GM13976 (cell line): ENCODE results near the gene DLGAP4.

ENCODE experiments used
- DNase-seq: peaks from one replicate; pipeline ENCODE4 v3.0.0; 2012; ENCODE audit warnings: low spot score
- CTCF ChIP-seq: IDR thresholded peaks from 2 replicates; pipeline ENCODE4 v1.5.1; 2012; ENCODE audit warnings: borderline replicate concordance, mild to moderate bottlenecking; ENCODE audit not compliant: insufficient read depth; ENCODE audit errors: extremely low read depth, missing control alignments, control extremely low read depth
- in situ Hi-C: fragments of 300-500 bp; cut with MboI; formaldehyde crosslinking; loops from one replicate; pipeline ENCODE4 v1.12.0; 2022; ENCODE audit warnings: low sequenced_read_pairs, mixed read lengths, inconsistent platforms; ENCODE audit not compliant: unreplicated experiment

Gene DLGAP4

DNA sequence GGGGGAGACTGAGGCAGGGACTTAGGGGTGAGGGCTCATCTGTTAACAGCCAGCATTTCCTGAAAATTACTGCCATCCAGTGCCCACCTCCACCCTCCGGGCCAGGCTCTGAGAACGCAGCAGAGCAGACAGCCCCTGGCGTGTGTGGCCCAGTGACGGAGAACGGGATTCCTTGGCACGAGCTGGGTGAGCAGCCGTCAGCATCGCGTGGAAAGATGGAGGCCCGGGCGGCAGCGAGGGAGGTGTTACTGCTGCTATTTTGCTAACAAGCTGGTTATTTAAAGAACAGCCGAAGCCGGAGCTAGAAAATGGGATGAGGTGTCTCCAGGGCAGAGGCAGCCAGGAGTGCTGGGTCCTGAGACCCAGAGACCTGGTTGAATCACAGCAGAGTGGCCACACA lies 62.7 kb downstream of the DLGAP4 start:
- no peak for DNase-seq
- no peak for TF ChIP-seq CTCF
- in situ Hi-C loops: no loop called here

DNA sequence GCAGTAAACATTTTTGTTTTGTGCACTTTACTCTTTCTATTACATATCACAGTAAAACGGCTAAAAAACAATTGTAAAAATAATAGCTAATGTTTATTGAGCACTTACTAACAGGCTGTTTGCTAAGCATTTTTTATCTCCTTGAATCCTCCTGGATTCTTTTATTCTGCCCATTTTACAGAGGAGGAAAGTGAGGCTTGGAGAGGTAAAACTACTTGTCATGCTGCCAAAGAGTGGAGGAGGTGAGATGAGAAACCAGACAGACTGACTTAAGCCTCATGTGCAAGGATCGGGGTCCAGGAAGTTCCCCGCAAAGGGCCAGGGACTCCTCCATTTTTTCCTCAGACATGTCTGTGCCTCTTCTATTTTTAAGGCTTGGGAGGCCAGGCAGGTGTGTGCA lies 63.6 kb downstream of the DLGAP4 start:
- no peak for TF ChIP-seq CTCF
- no peak for DNase-seq
- in situ Hi-C loops: no loop called here

GRCh38 chr20:36370991-36371790 lies 65.1 kb downstream of the DLGAP4 start:
- DNase-seq: no peak
- in situ Hi-C loops: no loop called here
- TF ChIP-seq CTCF: no peak

DNA sequence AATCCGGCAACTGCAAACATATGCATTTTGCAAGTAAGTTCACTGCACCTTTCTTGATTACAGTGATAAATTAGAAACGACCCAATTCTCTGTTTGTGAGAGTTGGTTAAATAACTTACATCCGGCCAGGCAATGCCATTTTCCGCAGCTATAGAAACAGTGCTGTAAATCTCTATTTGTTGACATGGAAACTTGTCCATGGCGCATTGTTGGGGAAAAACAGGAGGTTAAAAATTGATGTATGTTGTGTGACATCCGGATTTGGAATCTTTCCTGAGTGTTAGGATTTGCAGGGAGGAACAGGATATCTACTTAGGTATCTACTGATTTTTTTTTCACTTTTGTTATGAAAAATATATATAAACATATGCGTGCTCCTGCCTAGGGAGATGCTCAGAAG lies 66.5 kb downstream of the DLGAP4 start:
- no peak for TF ChIP-seq CTCF
- DNase-seq: no peak
- in situ Hi-C loops: no loop called here

DNA sequence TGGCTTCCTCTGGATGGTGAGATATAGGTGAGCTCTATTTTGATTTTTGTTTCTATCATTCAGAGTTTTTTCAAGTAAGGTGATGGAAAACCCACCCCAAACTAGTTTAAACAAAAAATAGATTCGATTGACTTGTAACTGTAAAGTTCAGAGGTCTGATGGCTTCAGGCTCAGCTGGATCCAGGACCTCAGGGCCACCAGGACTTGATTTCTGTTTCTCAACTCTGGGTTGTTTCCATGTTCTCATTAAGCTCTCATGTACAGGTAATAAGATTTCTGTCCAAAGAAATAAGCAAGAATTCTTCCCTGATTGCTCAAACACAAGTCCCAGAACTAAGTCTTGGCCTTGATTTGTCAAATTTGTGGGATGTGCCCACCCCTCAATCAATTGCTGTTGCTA lies 67.0 kb downstream of the DLGAP4 start:
- DNase-seq: no peak
- no peak for TF ChIP-seq CTCF
- in situ Hi-C loops: no loop called here

DNA sequence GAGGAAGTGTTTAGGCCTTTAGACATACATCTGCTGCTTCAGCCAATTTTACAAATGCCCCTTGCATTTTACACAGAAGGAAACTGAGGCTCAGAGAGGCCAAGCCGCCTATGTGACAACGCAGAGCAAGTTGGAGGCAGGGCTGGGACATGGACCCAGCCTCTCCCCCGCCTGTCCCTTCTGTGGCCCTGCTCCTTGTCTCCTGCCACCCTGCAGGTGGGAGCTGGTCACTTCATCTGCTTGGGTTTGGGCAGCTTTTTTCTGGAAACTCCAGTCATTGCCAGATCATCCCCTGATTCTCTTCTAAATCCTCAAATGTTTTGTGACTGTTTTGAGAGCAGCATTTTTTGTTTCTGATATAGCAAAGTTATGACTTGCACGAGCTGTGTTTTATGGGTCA lies 68.9 kb downstream of the DLGAP4 start:
- in situ Hi-C loops: no loop called here
- DNase-seq: no peak
- TF ChIP-seq CTCF: no peak
